ENCODE results near the gene TAB2. TPM values are rescaled to one million over a fixed set of nuclear protein-coding genes. Genes with fewer than 3 reads are reported as not detected.
"Not testable (repeated sequence)": the region's sequence is repeated elsewhere in the genome, so short reads cannot be mapped to it uniquely, and the experiment has no call there.

The TAB2 gene
- total RNA-seq, 1 donor from 2014 or later, result 20.5 TPM

- Histone ChIP-seq H3K36me3 (ENCODE audit: control insufficient read depth, insufficient read depth, low read length) (no peaks in the 10 kb centered on the region), H3K4me3 (ENCODE audit: low read depth, low read length) (no peak overlapping the region), H3K27me3 (ENCODE audit: control insufficient read depth, insufficient read depth, low read length) (no peaks in the 10 kb centered on the region)
- DNase-seq (ENCODE audit: low read depth), result no peak
- no peak for TF ChIP-seq CTCF (IDR thresholded peaks at IDR 0.05; ENCODE audit: insufficient read depth, low read length, severe bottlenecking)
- FAIRE-seq, result no peak
These were observed 26.0 kb downstream of the TAB2 start for GRCh38 chr6:149343501-149343900.

GRCh38 chr6:149346078-149346477 is 28.6 kb downstream of the TAB2 start:
- no peak for DNase-seq (ENCODE audit: low read depth)

GRCh38 chr6:149347067-149347466 is 29.6 kb downstream of the TAB2 start:
- FAIRE-seq, result no peak
- H3K36me3 ChIP-seq (ENCODE audit: control insufficient read depth, insufficient read depth, low read length), result no peaks in the 10 kb centered on the region
- no peak for DNase-seq (ENCODE audit: low read depth)
- no peaks in the 10 kb centered on the region for H3K27me3 ChIP-seq (ENCODE audit: control insufficient read depth, insufficient read depth, low read length)
- H3K4me3 ChIP-seq (ENCODE audit: low read depth, low read length), result no peak overlapping the region
- no peak for TF ChIP-seq CTCF (IDR thresholded peaks at IDR 0.05; ENCODE audit: insufficient read depth, low read length, severe bottlenecking)

More at GRCh38 chr6:149346078-149346477, 28.6 kb downstream of the TAB2 start:
- FAIRE-seq, result no peak
- Histone ChIP-seq H3K36me3 (ENCODE audit: control insufficient read depth, insufficient read depth, low read length) (no peaks in the 10 kb centered on the region), H3K4me3 (ENCODE audit: low read depth, low read length) (no peak overlapping the region), H3K27me3 (ENCODE audit: control insufficient read depth, insufficient read depth, low read length) (no peaks in the 10 kb centered on the region)
- no peak for TF ChIP-seq CTCF (IDR thresholded peaks at IDR 0.05; ENCODE audit: insufficient read depth, low read length, severe bottlenecking)

GRCh38 chr6:149349279-149349678 is 31.8 kb downstream of the TAB2 start:
- not testable (repeated sequence) for H3K4me3 ChIP-seq (ENCODE audit: low read depth, low read length); H3K36me3 ChIP-seq (ENCODE audit: control insufficient read depth, insufficient read depth, low read length); FAIRE-seq; H3K27me3 ChIP-seq (ENCODE audit: control insufficient read depth, insufficient read depth, low read length); DNase-seq (ENCODE audit: low read depth)

GRCh38 chr6:149354009-149354408 is 36.5 kb downstream of the TAB2 start:
- Histone ChIP-seq H3K36me3 (ENCODE audit: control insufficient read depth, insufficient read depth, low read length) (no peaks in the 10 kb centered on the region), H3K27me3 (ENCODE audit: control insufficient read depth, insufficient read depth, low read length) (no peaks in the 10 kb centered on the region), H3K4me3 (ENCODE audit: low read depth, low read length) (no peak overlapping the region)
- TF ChIP-seq CTCF (IDR thresholded peaks at IDR 0.05; ENCODE audit: insufficient read depth, low read length, severe bottlenecking), result no peak
- FAIRE-seq (no peak), DNase-seq (ENCODE audit: low read depth) (no peak)

GRCh38 chr6:149356081-149356750 is 38.7 kb downstream of the TAB2 start:
- FAIRE-seq, result no peak
- no peak for TF ChIP-seq CTCF (IDR thresholded peaks at IDR 0.05; ENCODE audit: insufficient read depth, low read length, severe bottlenecking)
- Histone ChIP-seq H3K36me3 (ENCODE audit: control insufficient read depth, insufficient read depth, low read length) (no peaks in the 10 kb centered on the region), H3K4me3 (ENCODE audit: low read depth, low read length) (no peak overlapping the region), H3K27me3 (ENCODE audit: control insufficient read depth, insufficient read depth, low read length) (no peaks in the 10 kb centered on the region)
- DNase-seq (ENCODE audit: low read depth), result no peak

Data from bronchial epithelial cell (primary cell).